OCI-LY1 (cell line): Measurements from ENCODE around the gene ENTPD3.

Experiments
- H2AFZ ChIP-seq: fragments of 200-600 bp; sonication (generic), shearing (Covaris generic); 2 replicates; pipeline ENCODE4 v1.6.0; 2014; ENCODE audit warnings: antibody characterized with exemption, mild to moderate bottlenecking, low read length
- H3F3A ChIP-seq: fragments of 200-600 bp; sonication (generic), shearing (Covaris generic); 2 replicates; pipeline ENCODE4 v1.6.0; 2014; ENCODE audit warnings: mild to moderate bottlenecking, antibody characterized with exemption, low read length, moderate library complexity; ENCODE audit not compliant: insufficient read depth
- H3K27ac ChIP-seq: fragments of 200-600 bp; sonication (generic); 2 replicates; pipeline ENCODE4 v1.5.1; 2014; ENCODE audit warnings: low read length, mixed run types, mild to moderate bottlenecking, low read depth; ENCODE audit not compliant: poor library complexity, severe bottlenecking
- H3K27me3 ChIP-seq: fragments of 200-600 bp; sonication (generic); 2 replicates; pipeline ENCODE4 v1.6.0; 2014; ENCODE audit warnings: antibody characterized with exemption, mild to moderate bottlenecking, low read length, moderate library complexity; ENCODE audit not compliant: insufficient read depth
- H3K36me3 ChIP-seq: fragments of 200-600 bp; sonication (generic); 2 replicates; pipeline ENCODE4 v1.6.1; 2014; ENCODE audit warnings: mild to moderate bottlenecking, antibody characterized with exemption, low read length, moderate library complexity, mixed read lengths; ENCODE audit not compliant: insufficient read depth
- H3K4me1 ChIP-seq: fragments of 200-600 bp; sonication (generic); 2 replicates; pipeline ENCODE4 v1.5.1; 2014; ENCODE audit warnings: mild to moderate bottlenecking, low read length, moderate library complexity; ENCODE audit not compliant: insufficient read depth, severe bottlenecking
- H3K4me2 ChIP-seq: fragments of 200-600 bp; sonication (generic), shearing (Covaris generic); 2 replicates; pipeline ENCODE4 v1.6.1; 2014; ENCODE audit warnings: low read length
- H3K4me3 ChIP-seq: fragments of 200-600 bp; sonication (generic); 2 replicates; pipeline ENCODE4 v1.5.1; 2014; ENCODE audit warnings: low read length, low read depth, mild to moderate bottlenecking, mixed read lengths; ENCODE audit not compliant: poor library complexity, severe bottlenecking
- H3K79me2 ChIP-seq: fragments of 200-600 bp; shearing (Covaris generic); 2 replicates; pipeline ENCODE4 v1.6.1; 2016; ENCODE audit warnings: mixed run types, low read length, mixed read lengths; ENCODE audit not compliant: insufficient read depth
- H3K9ac ChIP-seq: fragments of 200-600 bp; sonication (generic), shearing (Covaris generic); 2 replicates; pipeline ENCODE4 v1.6.1; 2014; ENCODE audit warnings: mild to moderate bottlenecking, low read length, mixed read lengths
- H3K9me2 ChIP-seq: fragments of 200-600 bp; sonication (generic), shearing (Covaris generic); 2 replicates; pipeline ENCODE4 v1.6.1; 2014; ENCODE audit warnings: low read depth, mild to moderate bottlenecking, low read length, mixed read lengths
- H3K9me3 ChIP-seq: fragments of 200-600 bp; shearing (Covaris generic); 2 replicates; pipeline ENCODE4 v1.6.1; 2014; ENCODE audit warnings: low read length, mixed read lengths
- H4K20me1 ChIP-seq: fragments of 200-600 bp; sonication (generic), shearing (Covaris generic); 2 replicates; pipeline ENCODE4 v1.6.0; 2016; ENCODE audit warnings: mild to moderate bottlenecking, low read length; ENCODE audit not compliant: insufficient read depth
- EZH2 ChIP-seq: fragments of 200-600 bp; sonication (generic), shearing (Covaris generic); IDR thresholded peaks from 2 replicates; pipeline ENCODE4 v1.8.0; 2017; ENCODE audit warnings: borderline replicate concordance, mixed run types, mild to moderate bottlenecking, antibody characterized with exemption, low read length, moderate library complexity, mixed read lengths
- TF ChIP-seq, protein P1 (sequence below): fragments of 200-600 bp; sonication (generic), shearing (Covaris generic); IDR thresholded peaks from 2 replicates; pipeline ENCODE4 v1.5.1; 2017; ENCODE audit warnings: mild to moderate bottlenecking, antibody characterized with exemption, low read length, moderate library complexity, mixed read lengths

ENTPD3 gene

DNA sequence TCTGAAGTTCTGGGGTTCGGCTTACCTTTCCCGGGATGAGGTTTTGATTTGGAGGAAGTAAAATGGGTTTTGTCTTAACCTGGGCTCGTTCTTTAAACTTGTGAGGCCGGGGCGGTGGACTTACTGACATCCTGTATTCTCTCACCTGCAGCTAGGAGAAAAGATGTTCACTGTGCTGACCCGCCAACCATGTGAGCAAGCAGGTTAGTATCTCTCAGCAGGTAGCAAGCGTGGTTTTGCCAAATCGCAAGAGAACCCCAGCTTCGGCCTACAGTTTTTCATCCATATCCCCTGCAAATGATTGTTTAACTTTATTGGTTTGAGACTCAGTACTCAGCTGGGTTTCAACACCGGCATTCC, 891 bp downstream of the ENTPD3 start:
- H3K36me3 ChIP-seq: no peaks in the 10 kb centered on the region
- no peaks in the 10 kb centered on the region for H3K9me3 ChIP-seq
- H3F3A ChIP-seq: no peaks in the 10 kb centered on the region
- TF ChIP-seq, protein P1, sequence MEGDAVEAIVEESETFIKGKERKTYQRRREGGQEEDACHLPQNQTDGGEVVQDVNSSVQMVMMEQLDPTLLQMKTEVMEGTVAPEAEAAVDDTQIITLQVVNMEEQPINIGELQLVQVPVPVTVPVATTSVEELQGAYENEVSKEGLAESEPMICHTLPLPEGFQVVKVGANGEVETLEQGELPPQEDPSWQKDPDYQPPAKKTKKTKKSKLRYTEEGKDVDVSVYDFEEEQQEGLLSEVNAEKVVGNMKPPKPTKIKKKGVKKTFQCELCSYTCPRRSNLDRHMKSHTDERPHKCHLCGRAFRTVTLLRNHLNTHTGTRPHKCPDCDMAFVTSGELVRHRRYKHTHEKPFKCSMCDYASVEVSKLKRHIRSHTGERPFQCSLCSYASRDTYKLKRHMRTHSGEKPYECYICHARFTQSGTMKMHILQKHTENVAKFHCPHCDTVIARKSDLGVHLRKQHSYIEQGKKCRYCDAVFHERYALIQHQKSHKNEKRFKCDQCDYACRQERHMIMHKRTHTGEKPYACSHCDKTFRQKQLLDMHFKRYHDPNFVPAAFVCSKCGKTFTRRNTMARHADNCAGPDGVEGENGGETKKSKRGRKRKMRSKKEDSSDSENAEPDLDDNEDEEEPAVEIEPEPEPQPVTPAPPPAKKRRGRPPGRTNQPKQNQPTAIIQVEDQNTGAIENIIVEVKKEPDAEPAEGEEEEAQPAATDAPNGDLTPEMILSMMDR: no peak
- no peak for TF ChIP-seq EZH2
- no peaks in the 10 kb centered on the region for H3K9me2 ChIP-seq
- no peaks in the 10 kb centered on the region for H3K4me1 ChIP-seq
- H3K4me2 ChIP-seq: no peak overlapping the region
- no peak overlapping the region for H2AFZ ChIP-seq
- no peak overlapping the region for H3K9ac ChIP-seq
- H4K20me1 ChIP-seq: no peaks in the 10 kb centered on the region
- H3K27me3 ChIP-seq: no peaks in the 10 kb centered on the region; the same call in 1 of the 2 replicates
- no peak overlapping the region for H3K27ac ChIP-seq
- no peak overlapping the region for H3K4me3 ChIP-seq
- H3K79me2 ChIP-seq: no peaks in the 10 kb centered on the region

DNA sequence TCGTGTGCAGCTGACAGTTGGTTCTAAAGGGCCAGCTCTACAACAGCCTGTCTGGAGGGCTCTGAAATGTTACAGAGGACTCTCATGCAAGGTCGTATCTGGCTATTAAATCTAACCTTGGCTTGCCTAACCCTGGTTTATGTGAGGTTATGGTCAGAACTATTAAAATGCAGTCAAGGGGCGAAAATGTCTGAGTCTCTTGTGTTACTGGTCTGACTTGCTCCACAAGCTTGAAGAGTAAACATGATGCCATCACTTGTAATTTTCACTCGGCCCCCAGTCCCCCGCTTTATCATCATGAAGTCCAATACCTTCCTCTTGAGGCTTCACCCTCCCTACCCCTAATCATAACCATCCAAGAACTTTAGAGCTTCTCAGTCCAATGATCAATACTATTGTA, 9.4 kb downstream of the ENTPD3 start:
- H2AFZ ChIP-seq: no peak overlapping the region
- H3K9me2 ChIP-seq: no peaks in the 10 kb centered on the region
- no peak overlapping the region for H3K4me3 ChIP-seq
- no peaks in the 10 kb centered on the region for H3K36me3 ChIP-seq
- H3K9me3 ChIP-seq: no peaks in the 10 kb centered on the region
- H4K20me1 ChIP-seq: no peaks in the 10 kb centered on the region
- H3K9ac ChIP-seq: no peak overlapping the region
- no peak overlapping the region for H3K27ac ChIP-seq
- no peaks in the 10 kb centered on the region for H3K4me1 ChIP-seq
- no peak overlapping the region for H3K4me2 ChIP-seq
- no peak for TF ChIP-seq EZH2
- TF ChIP-seq, protein P1: no peak
- no peaks in the 10 kb centered on the region for H3F3A ChIP-seq
- H3K79me2 ChIP-seq: no peaks in the 10 kb centered on the region
- no peaks in the 10 kb centered on the region for H3K27me3 ChIP-seq

- H3K27me3 ChIP-seq: no peaks in the 10 kb centered on the region
- no peak overlapping the region for H3K4me2 ChIP-seq
- H3K36me3 ChIP-seq: no peaks in the 10 kb centered on the region
- no peak overlapping the region for H2AFZ ChIP-seq
- H3K9me3 ChIP-seq: no peaks in the 10 kb centered on the region
- H3K79me2 ChIP-seq: no peaks in the 10 kb centered on the region
- H3K4me1 ChIP-seq: no peaks in the 10 kb centered on the region
- H3K9me2 ChIP-seq: no peaks in the 10 kb centered on the region
- TF ChIP-seq, protein P1: no peak
- TF ChIP-seq EZH2: no peak
- H3K9ac ChIP-seq: no peak overlapping the region
- H3K27ac ChIP-seq: no peak overlapping the region
- no peak overlapping the region for H3K4me3 ChIP-seq
- H3F3A ChIP-seq: no peaks in the 10 kb centered on the region
- H4K20me1 ChIP-seq: no peaks in the 10 kb centered on the region
These were observed 10.1 kb downstream of the ENTPD3 start for GRCh38 chr3:40397129-40397528.
